Endothelial cell (in vitro differentiated cells): ENCODE measurements around the gene MB21D2. TPM values are rescaled to one million over a fixed set of nuclear protein-coding genes. Genes with fewer than 3 reads are reported as not detected.

Experiments
- DNase-seq: peaks from one replicate; pipeline ENCODE4 v3.0.0; 2021; ENCODE audit warnings: low spot score
- H3K27ac Mint-ChIP-seq: one replicate; pipeline ENCODE4 v1.8.0; 2021; ENCODE audit warnings: mixed read lengths, inconsistent platforms; ENCODE audit not compliant: unreplicated experiment
- H3K27me3 Mint-ChIP-seq: one replicate; pipeline ENCODE4 v1.8.0; 2021; ENCODE audit warnings: mild to moderate bottlenecking, moderate library complexity, mixed read lengths, inconsistent platforms; ENCODE audit not compliant: unreplicated experiment
- H3K36me3 Mint-ChIP-seq: one replicate; pipeline ENCODE4 v1.8.0; 2021; ENCODE audit warnings: mild to moderate bottlenecking, low read depth, mixed read lengths, inconsistent platforms; ENCODE audit not compliant: unreplicated experiment
- H3K4me1 Mint-ChIP-seq: one replicate; pipeline ENCODE4 v1.8.0; 2021; ENCODE audit warnings: mild to moderate bottlenecking, mixed read lengths, inconsistent platforms; ENCODE audit not compliant: unreplicated experiment
- H3K4me3 Mint-ChIP-seq: one replicate; pipeline ENCODE4 v1.8.0; 2021; ENCODE audit warnings: mild to moderate bottlenecking, mixed read lengths, inconsistent platforms; ENCODE audit not compliant: unreplicated experiment
- H3K9me3 Mint-ChIP-seq: one replicate; pipeline ENCODE4 v1.8.0; 2021; ENCODE audit warnings: mixed read lengths, inconsistent platforms; ENCODE audit not compliant: unreplicated experiment
- CTCF ChIP-seq: fragments of 200-600 bp; sonication (generic); IDR thresholded peaks from one replicate; pipeline ENCODE4 v1.5.0; 2021; ENCODE audit warnings: antibody characterized with exemption; ENCODE audit not compliant: unreplicated experiment
- total RNA-seq: library from RNA; stranded (reverse); fragmentation: NEBNext Ultra II Directional; extraction: Animal tissue kit (Norgen Biotek cat#: 25700); gene quantifications from one replicate; pipeline ENCODE4 v1.2.1, GENCODE V29; 2021; ENCODE audit not compliant: unreplicated experiment

MB21D2 gene
- total RNA-seq, 1 donor from 2014 or later = 4.3 TPM

- H3K4me3 Mint-ChIP-seq = no peak overlapping the region
- peaks cover 8% of the 10 kb centered on the region for H3K27me3 Mint-ChIP-seq
- peaks cover 4% of the 10 kb centered on the region for H3K36me3 Mint-ChIP-seq
- TF ChIP-seq CTCF = no peak
- H3K9me3 Mint-ChIP-seq = no peaks in the 10 kb centered on the region
- H3K4me1 Mint-ChIP-seq = peaks cover 8% of the 10 kb centered on the region
- no peak for DNase-seq
- H3K27ac Mint-ChIP-seq = no peak overlapping the region
Measured at GRCh38 chr3:192914848-192915247, 2.8 kb downstream of the MB21D2 start.

GRCh38 chr3:192913540-192913939 lies 4.1 kb downstream of the MB21D2 start:
- Mint-ChIP-seq H3K4me3 (no peak overlapping the region), H3K9me3 (no peaks in the 10 kb centered on the region), H3K27me3 (peaks cover 6% of the 10 kb centered on the region), H3K4me1 (peaks cover 3% of the 10 kb centered on the region), H3K27ac (no peak overlapping the region), H3K36me3 (peaks cover 4% of the 10 kb centered on the region)
- no peak for DNase-seq
- no peak for TF ChIP-seq CTCF

- no peaks in the 10 kb centered on the region for H3K9me3 Mint-ChIP-seq
- H3K36me3 Mint-ChIP-seq = peaks cover 4% of the 10 kb centered on the region
- H3K4me1 Mint-ChIP-seq = peaks cover 3% of the 10 kb centered on the region
- no peak overlapping the region for H3K4me3 Mint-ChIP-seq
- H3K27me3 Mint-ChIP-seq = peaks cover 6% of the 10 kb centered on the region
- H3K27ac Mint-ChIP-seq = no peak overlapping the region
- no peak for DNase-seq
- no peak for TF ChIP-seq CTCF
Measured at GRCh38 chr3:192911293-192911692, 6.4 kb downstream of the MB21D2 start.

GRCh38 chr3:192907784-192908183 lies 9.9 kb downstream of the MB21D2 start:
- no peaks in the 10 kb centered on the region for H3K4me1 Mint-ChIP-seq
- no peak for TF ChIP-seq CTCF
- H3K9me3 Mint-ChIP-seq = no peaks in the 10 kb centered on the region
- no peaks in the 10 kb centered on the region for H3K36me3 Mint-ChIP-seq
- H3K27me3 Mint-ChIP-seq = peaks cover 3% of the 10 kb centered on the region
- no peak overlapping the region for H3K4me3 Mint-ChIP-seq
- DNase-seq = no peak
- H3K27ac Mint-ChIP-seq = no peak overlapping the region

- Mint-ChIP-seq H3K4me3 (no peak overlapping the region), H3K27me3 (peaks cover 3% of the 10 kb centered on the region), H3K27ac (no peak overlapping the region), H3K9me3 (no peaks in the 10 kb centered on the region), H3K4me1 (no peaks in the 10 kb centered on the region), H3K36me3 (no peaks in the 10 kb centered on the region)
- no peak for DNase-seq
- TF ChIP-seq CTCF = no peak
Measured at GRCh38 chr3:192906940-192907339, 10.7 kb downstream of the MB21D2 start.
